Measurements from ENCODE around the gene IGF2BP2.

DNA sequence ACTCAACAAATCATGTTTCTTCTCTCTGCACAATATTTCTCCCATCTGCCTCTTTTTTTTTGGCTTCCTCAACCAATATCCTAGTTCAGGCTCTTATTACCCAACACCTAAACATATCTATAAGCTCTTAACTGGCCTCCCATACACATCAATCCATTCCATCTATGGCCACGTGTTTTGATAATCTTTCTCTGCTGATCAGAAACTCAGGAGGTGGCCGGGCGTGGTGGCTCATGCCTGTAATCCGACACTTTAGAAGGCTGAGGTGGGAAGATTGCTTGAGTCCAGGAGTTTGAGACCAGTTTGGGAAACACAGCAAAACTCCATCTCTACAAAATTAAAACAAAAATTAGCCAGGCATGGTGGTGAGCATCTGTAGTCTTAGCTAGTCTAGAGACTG lies 68.4 kb downstream of the IGF2BP2 start:
- TF ChIP-seq CTCF (IDR thresholded peaks at IDR 0.05; ENCODE audit: control extremely low read depth in 1 of 3, insufficient read depth in 1 of 3, low read depth in 1 of 3, low read length in 3 of 3): no peak
- TF ChIP-seq, protein P1, sequence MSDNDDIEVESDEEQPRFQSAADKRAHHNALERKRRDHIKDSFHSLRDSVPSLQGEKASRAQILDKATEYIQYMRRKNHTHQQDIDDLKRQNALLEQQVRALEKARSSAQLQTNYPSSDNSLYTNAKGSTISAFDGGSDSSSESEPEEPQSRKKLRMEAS (IDR thresholded peaks at IDR 0.05): no peak

All from H1 (cell line).